Measurements from ENCODE around the gene GDF11.

GRCh38 chr12:55700255-55701018 lies 42.5 kb upstream of the GDF11 start:
- TF ChIP-seq SMC3 (IDR thresholded peaks at IDR 0.05) (no peak), POLR2AphosphoS2 (conservative IDR thresholded peaks at IDR 0.05; ENCODE audit: low read length) (no peak)
- TF ChIP-seq, protein P1, sequence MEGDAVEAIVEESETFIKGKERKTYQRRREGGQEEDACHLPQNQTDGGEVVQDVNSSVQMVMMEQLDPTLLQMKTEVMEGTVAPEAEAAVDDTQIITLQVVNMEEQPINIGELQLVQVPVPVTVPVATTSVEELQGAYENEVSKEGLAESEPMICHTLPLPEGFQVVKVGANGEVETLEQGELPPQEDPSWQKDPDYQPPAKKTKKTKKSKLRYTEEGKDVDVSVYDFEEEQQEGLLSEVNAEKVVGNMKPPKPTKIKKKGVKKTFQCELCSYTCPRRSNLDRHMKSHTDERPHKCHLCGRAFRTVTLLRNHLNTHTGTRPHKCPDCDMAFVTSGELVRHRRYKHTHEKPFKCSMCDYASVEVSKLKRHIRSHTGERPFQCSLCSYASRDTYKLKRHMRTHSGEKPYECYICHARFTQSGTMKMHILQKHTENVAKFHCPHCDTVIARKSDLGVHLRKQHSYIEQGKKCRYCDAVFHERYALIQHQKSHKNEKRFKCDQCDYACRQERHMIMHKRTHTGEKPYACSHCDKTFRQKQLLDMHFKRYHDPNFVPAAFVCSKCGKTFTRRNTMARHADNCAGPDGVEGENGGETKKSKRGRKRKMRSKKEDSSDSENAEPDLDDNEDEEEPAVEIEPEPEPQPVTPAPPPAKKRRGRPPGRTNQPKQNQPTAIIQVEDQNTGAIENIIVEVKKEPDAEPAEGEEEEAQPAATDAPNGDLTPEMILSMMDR (IDR thresholded peaks at IDR 0.05) = no peak
